ENCODE data around the gene ALDH1B1.

ALDH1B1 gene

GRCh38 chr9:38421498-38422211 is 29.2 kb downstream of the ALDH1B1 start:
- no peak overlapping the region for H3K4me3 ChIP-seq (ENCODE audit: low read depth, low read length)
- peak; percentile 23 for DNase-seq (ENCODE audit: low read depth)
- TF ChIP-seq MYC (IDR thresholded peaks at IDR 0.05; ENCODE audit: low read depth, low read length) (no peak), POLR2A (IDR thresholded peaks at IDR 0.05; ENCODE audit: extremely low read depth, insufficient read length) (no peak), MAX (IDR thresholded peaks at IDR 0.05; ENCODE audit: low read depth, low read length) (no peak)
- TF ChIP-seq, protein P1, sequence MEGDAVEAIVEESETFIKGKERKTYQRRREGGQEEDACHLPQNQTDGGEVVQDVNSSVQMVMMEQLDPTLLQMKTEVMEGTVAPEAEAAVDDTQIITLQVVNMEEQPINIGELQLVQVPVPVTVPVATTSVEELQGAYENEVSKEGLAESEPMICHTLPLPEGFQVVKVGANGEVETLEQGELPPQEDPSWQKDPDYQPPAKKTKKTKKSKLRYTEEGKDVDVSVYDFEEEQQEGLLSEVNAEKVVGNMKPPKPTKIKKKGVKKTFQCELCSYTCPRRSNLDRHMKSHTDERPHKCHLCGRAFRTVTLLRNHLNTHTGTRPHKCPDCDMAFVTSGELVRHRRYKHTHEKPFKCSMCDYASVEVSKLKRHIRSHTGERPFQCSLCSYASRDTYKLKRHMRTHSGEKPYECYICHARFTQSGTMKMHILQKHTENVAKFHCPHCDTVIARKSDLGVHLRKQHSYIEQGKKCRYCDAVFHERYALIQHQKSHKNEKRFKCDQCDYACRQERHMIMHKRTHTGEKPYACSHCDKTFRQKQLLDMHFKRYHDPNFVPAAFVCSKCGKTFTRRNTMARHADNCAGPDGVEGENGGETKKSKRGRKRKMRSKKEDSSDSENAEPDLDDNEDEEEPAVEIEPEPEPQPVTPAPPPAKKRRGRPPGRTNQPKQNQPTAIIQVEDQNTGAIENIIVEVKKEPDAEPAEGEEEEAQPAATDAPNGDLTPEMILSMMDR (IDR thresholded peaks at IDR 0.05; ENCODE audit: low read depth, low read length) = no peak

DNA sequence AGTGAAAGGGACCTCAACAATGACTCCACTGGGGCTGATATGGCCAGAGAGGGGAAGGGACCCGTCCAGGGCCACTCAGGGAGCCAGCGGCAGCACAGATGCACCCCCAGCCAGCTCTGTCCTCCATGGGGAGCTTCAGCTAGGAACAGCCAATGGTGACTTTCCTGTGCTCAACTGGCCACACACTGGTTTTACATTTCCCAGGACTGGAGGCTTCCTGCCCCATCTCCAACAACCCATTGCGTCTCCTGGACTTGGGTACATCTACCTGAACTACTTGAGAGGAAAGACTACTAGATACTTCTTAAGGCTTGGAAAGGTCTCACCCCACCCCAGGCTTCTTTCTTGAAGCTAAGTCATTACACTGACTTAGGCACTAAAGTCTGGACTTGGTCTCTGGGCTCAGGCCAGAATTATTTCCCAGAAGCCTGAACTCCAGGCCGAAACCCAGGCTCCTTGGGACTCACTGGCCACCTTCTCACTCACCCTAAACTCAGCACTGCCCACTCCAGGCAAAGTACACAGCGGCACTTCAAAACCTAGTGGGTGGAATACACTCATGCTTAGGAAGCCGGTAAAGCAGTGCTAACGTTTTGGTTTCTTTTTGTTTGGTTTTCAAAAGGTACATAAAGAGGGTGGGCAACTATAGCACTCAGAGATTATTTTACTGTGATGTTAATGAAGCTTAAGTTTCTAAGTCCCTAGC is 30.2 kb downstream of the ALDH1B1 start:
- TF ChIP-seq MAX (IDR thresholded peaks at IDR 0.05; ENCODE audit: low read depth, low read length) = no peak
- TF ChIP-seq, protein P1 (IDR thresholded peaks at IDR 0.05; ENCODE audit: low read depth, low read length) = no peak
- TF ChIP-seq MYC (IDR thresholded peaks at IDR 0.05; ENCODE audit: low read depth, low read length) = no peak
- no peak for TF ChIP-seq POLR2A (IDR thresholded peaks at IDR 0.05; ENCODE audit: extremely low read depth, insufficient read length)
- no peak overlapping the region for H3K4me3 ChIP-seq (ENCODE audit: low read depth, low read length)
- no peak for DNase-seq (ENCODE audit: low read depth)

GRCh38 chr9:38423273-38423972 is 30.9 kb downstream of the ALDH1B1 start:
- no peak overlapping the region for H3K4me3 ChIP-seq (ENCODE audit: low read depth, low read length)
- no peak for DNase-seq (ENCODE audit: low read depth)
- no peak for TF ChIP-seq MAX (IDR thresholded peaks at IDR 0.05; ENCODE audit: low read depth, low read length)
- TF ChIP-seq, protein P1 (IDR thresholded peaks at IDR 0.05; ENCODE audit: low read depth, low read length) = no peak

DNA sequence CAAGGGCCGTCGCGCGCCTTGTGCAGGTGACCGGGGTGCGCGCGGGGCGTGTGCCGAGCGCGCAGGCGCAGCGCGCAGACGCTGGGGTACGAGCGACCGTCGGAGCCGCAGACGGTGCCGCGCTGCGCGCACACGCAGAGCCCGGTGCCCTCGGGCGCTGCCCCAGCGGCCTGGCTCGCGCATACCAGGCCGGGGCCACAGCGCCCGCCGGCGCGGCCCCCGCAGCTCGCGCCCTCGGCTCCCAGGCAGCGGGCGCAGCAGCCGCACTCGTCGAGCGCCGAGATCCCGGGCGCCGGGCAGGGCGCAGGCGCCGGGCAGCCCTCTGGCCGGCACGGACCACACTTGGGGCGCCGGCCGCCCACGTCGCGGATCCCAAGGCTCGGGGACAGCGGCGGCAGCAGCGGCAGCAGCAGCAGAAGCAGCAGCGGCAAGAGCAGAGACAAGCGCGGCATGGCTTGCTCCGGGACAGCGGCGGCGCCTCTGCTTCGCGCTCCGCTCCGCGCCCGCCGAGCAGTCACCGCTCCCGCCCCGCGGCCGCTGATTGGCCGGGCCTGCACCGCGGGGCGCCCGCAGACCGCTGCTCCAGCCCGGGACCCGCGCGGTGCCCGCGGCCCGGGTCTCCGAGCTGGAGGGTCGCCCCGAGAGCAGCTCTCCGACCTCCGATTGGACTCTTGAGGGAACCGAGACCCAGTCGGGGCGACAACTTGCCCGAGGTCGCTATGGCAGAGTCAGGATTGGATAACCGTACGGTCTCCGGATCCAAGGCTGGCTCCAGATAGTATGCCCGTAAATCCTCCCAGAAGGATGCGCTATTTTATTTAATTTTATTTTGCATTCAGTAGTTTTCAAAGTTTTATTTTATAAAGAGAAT is 31.7 kb downstream of the ALDH1B1 start, which contains the start of gene IGFBPL1:
TSS of gene IGFBPL1 (minus strand) at position 482 of the 871 bp plus-strand sequence. CDS start at position 452, 30 bp downstream.
- H3K4me3 ChIP-seq (ENCODE audit: low read depth, low read length) = no peak within 1 kb of the TSS
- no peak for TF ChIP-seq POLR2A (IDR thresholded peaks at IDR 0.05; ENCODE audit: extremely low read depth, insufficient read length)
- TF ChIP-seq, protein P1 (IDR thresholded peaks at IDR 0.05; ENCODE audit: low read depth, low read length) = no peak
- TF ChIP-seq MAX (IDR thresholded peaks at IDR 0.05; ENCODE audit: low read depth, low read length) = no peak
- no peak for TF ChIP-seq MYC (IDR thresholded peaks at IDR 0.05; ENCODE audit: low read depth, low read length)
- no peak for DNase-seq (ENCODE audit: low read depth)

DNA sequence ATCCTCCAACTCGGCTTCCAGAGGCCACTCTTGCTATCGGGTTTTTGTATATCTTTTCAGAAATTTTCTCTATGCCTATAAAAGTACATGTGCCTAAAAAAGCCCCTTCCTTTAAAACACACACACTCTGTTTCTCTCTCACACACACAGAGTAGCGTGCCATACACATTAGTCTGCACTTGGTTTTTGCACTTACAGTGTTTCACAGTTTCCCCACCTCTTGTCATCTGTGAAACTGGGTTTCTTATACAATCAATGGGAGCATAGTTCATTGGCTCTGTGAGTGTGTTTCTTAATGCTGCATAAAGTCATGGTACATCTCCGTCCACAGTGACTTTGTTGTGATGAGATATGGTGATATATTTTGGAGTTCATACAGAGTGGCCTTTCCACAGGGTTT is 32.4 kb downstream of the ALDH1B1 start:
- no peak for DNase-seq (ENCODE audit: low read depth)
- no peak overlapping the region for H3K4me3 ChIP-seq (ENCODE audit: low read depth, low read length)
- TF ChIP-seq, protein P1 (IDR thresholded peaks at IDR 0.05; ENCODE audit: low read depth, low read length) = no peak
- no peak for TF ChIP-seq MYC (IDR thresholded peaks at IDR 0.05; ENCODE audit: low read depth, low read length)
- no peak for TF ChIP-seq POLR2A (IDR thresholded peaks at IDR 0.05; ENCODE audit: extremely low read depth, insufficient read length)
- no peak for TF ChIP-seq MAX (IDR thresholded peaks at IDR 0.05; ENCODE audit: low read depth, low read length)
